Pancreas (tissue), 10 donors: Measurements from ENCODE around the gene SCNN1A. TPM values are rescaled to one million over a fixed set of nuclear protein-coding genes. Genes with fewer than 3 reads are reported as not detected.

Experiments
- ATAC-seq, 4 donors: fragments of 200-7000 bp; cut with Tn5 transposase; one replicate each; pipeline versions ENCODE4 v1.8.0 to v1.9.1; 2020; ENCODE audit warnings: mild to moderate bottlenecking in 4 of 4, moderate library complexity in 4 of 4
- DNase-seq, 6 donors: peaks; one replicate each; pipeline ENCODE4 v3.0.0-alpha.2; 2020
- FAIRE-seq: peaks from 2 replicates; lab custom pipeline; 2012; peaks lifted over from hg19 to GRCh38; lab: Jason Lieb, UNC
- H3K27ac ChIP-seq, 4 donors: fragments of 200-600 bp; sonication (generic); 1 replicate in 3 of 4; 2 replicates in 1 of 4; pipeline versions ENCODE4 v1.5.0 to v1.8.0; 2020
- H3K27me3 ChIP-seq, 4 donors: fragments of 200-600 bp; one replicate each; pipeline ENCODE4 v1.8.0; 2021
- H3K36me3 ChIP-seq, 3 donors: fragments of 200-600 bp; sonication (generic) in 1 of 3; one replicate each; pipeline versions ENCODE4 v1.5.0 to v1.8.0; 2020 to 2021
- H3K4me1 ChIP-seq, 3 donors: fragments of 200-600 bp; one replicate each; pipeline ENCODE4 v1.8.0; 2021
- H3K4me3 ChIP-seq, 4 donors: fragments of 200-600 bp; sonication (generic) in 2 of 4; one replicate each; pipeline versions ENCODE4 v1.5.0 to v1.8.0; 2020 to 2021
- H3K9me3 ChIP-seq, 4 donors: fragments of 200-600 bp; one replicate each; pipeline ENCODE4 v1.8.0; 2021
- CTCF ChIP-seq, 4 donors: fragments of 200-600 bp; sonication (generic) in 3 of 4; IDR thresholded peaks; one replicate each; pipeline versions ENCODE4 v1.5.0 to v1.8.0; 2021; ENCODE audit warnings: antibody characterized with exemption in 4 of 4
- WGBS, 2 donors: extraction: QIAGEN DNeasy Blood & Tissue Kit; methylation state at CpG; one replicate each; pipeline ENCODE4 v1.1.7; 2013; 5-methylcytosine and 5-hydroxymethylcytosine counted together
- intact Hi-C, 3 donors: fragments of 100-400 bp; cut with DNase I; formaldehyde crosslinking; loops; one replicate each; pipeline versions ENCODE4 v1.11.1 to v1.14.2; 2022
- polyA plus RNA-seq, 2 donors: library from polyadenylated mRNA; stranded (reverse); fragments of 200-250 nt; gene quantifications; one replicate each; pipeline ENCODE4 v1.2.3, GENCODE V29; 2013
- total RNA-seq, 6 donors: library from RNA; stranded (reverse); fragmentation: NEBNext Ultra II Directional in 4 of 6; extraction: Animal tissue kit (Norgen Biotek cat#: 25700) in 4 of 6; gene quantifications; one replicate each; pipeline versions ENCODE4 v1.2.1 to v1.2.4, GENCODE V29; 2021 to 2023
- donor health status: healthy with polysubstance abuse.
- donor health status: DM: no; HTN: no; CAD: no; lungs with moderate emphysema.
- donor health status: DM: no; HTN: no; CAD: no.
- donor health status: control.
- donor health status: control.
- donor health status: Bipolar disorder and iron deficiency.
- donor health status: DM: yes; HTN: yes; CAD: no.
- donor health status: DM: no; HTN: no; CAD: no.
- donor health status: DM: no; HTN: no; CAD: no.
- donor health status: DM: yes; HTN: yes; CAD: no.

The SCNN1A gene
- total and polyA plus RNA-seq, 8 donors, result 21.0 to 87.8 (median 39.9) TPM

- Histone ChIP-seq H3K4me1 (peaks cover 0 to 4% (median 0%) of the 10 kb centered on the region in 3 donors), H3K9me3 (no peaks in the 10 kb centered on the region), H3K27ac (no peak overlapping the region), H3K4me3 (no peak overlapping the region), H3K27me3 (no peaks in the 10 kb centered on the region), H3K36me3 (peaks cover 0 to 5% (median 0%) of the 10 kb centered on the region in 3 donors)
- ATAC-seq, result no peak
- intact Hi-C loops, result no loop called here
- no peak for DNase-seq
- 63 to 70% methylated on average over 3 of the region's 3 CpGs for WGBS, 2 donors
- FAIRE-seq, result no peak
- no peak for TF ChIP-seq CTCF (IDR thresholded peaks at IDR 0.05)
Measured at GRCh38 chr12:6362403-6362802, 13.0 kb downstream of the SCNN1A start.

- Histone ChIP-seq H3K27me3 (no peaks in the 10 kb centered on the region), H3K4me1 (peaks cover 0 to 4% (median 0%) of the 10 kb centered on the region in 3 donors), H3K36me3 (peaks cover 0 to 5% (median 0%) of the 10 kb centered on the region in 3 donors), H3K27ac (no peak overlapping the region), H3K4me3 (no peak overlapping the region), H3K9me3 (no peaks in the 10 kb centered on the region)
- DNase-seq (no peak), ATAC-seq (peak in 1 of 4 donors; percentile 7), FAIRE-seq (no peak)
- WGBS, 2 donors, result 85 to 86% methylated on average over 14 of the region's 14 CpGs
- intact Hi-C loops, result no loop called here
- no peak for TF ChIP-seq CTCF (IDR thresholded peaks at IDR 0.05)
Measured at GRCh38 chr12:6361834-6362233, 13.5 kb downstream of the SCNN1A start.

GRCh38 chr12:6360578-6361490, 14.5 kb downstream of the SCNN1A start:
- Histone ChIP-seq H3K27me3 (no peaks in the 10 kb centered on the region), H3K36me3 (peaks cover 0 to 8% (median 0%) of the 10 kb centered on the region in 3 donors), H3K9me3 (no peaks in the 10 kb centered on the region), H3K4me3 (no peak overlapping the region), H3K27ac (no peak overlapping the region), H3K4me1 (peaks cover 0 to 4% (median 0%) of the 10 kb centered on the region in 3 donors)
- no peak for DNase-seq
- ATAC-seq, result no peak
- no peak for FAIRE-seq
- 61 to 66% methylated on average over 11 of the region's 11 CpGs for WGBS, 2 donors
- TF ChIP-seq CTCF (IDR thresholded peaks at IDR 0.05), result no peak
- intact Hi-C loops, result no loop called here

GRCh38 chr12:6360080-6360571, 15.2 kb downstream of the SCNN1A start:
- DNase-seq (no peak), ATAC-seq (no peak), FAIRE-seq (peak; percentile 26)
- Histone ChIP-seq H3K4me1 (peaks cover 0 to 4% (median 0%) of the 10 kb centered on the region in 3 donors), H3K36me3 (peaks cover 0 to 15% (median 0%) of the 10 kb centered on the region in 3 donors), H3K27me3 (no peaks in the 10 kb centered on the region), H3K27ac (no peak overlapping the region), H3K4me3 (no peak overlapping the region), H3K9me3 (no peaks in the 10 kb centered on the region)
- WGBS, 2 donors, result 73 to 76% methylated on average over 7 of the region's 7 CpGs
- TF ChIP-seq CTCF (IDR thresholded peaks at IDR 0.05), result no peak
- intact Hi-C loops, result no loop called here
